ENCODE measurements around the gene MYB.

DNA sequence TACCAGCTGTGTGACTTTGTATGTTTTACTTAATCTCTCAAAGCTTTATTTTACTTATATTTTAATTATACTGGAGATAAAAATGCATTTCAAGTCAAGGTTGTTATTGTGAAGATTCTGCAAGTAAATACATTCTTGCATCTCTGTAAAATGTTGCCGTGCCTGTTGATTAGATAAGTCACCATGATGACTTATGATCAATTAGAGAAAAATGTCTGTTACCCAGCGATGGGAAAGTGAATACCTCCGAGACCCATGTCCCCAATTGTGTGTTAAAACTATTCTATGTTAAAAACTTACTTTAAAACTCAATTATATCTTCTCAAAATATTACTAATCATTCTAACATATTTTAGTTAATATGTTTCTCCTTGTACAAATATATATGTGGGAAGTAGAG lies 39.9 kb downstream of the MYB start:
- TF ChIP-seq POLR2A (IDR thresholded peaks at IDR 0.05), result no peak
- TF ChIP-seq, protein P1, sequence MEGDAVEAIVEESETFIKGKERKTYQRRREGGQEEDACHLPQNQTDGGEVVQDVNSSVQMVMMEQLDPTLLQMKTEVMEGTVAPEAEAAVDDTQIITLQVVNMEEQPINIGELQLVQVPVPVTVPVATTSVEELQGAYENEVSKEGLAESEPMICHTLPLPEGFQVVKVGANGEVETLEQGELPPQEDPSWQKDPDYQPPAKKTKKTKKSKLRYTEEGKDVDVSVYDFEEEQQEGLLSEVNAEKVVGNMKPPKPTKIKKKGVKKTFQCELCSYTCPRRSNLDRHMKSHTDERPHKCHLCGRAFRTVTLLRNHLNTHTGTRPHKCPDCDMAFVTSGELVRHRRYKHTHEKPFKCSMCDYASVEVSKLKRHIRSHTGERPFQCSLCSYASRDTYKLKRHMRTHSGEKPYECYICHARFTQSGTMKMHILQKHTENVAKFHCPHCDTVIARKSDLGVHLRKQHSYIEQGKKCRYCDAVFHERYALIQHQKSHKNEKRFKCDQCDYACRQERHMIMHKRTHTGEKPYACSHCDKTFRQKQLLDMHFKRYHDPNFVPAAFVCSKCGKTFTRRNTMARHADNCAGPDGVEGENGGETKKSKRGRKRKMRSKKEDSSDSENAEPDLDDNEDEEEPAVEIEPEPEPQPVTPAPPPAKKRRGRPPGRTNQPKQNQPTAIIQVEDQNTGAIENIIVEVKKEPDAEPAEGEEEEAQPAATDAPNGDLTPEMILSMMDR (IDR thresholded peaks at IDR 0.05), result no peak
